Measurements from ENCODE around the gene MTURN. TPM values are rescaled to one million over a fixed set of nuclear protein-coding genes. Genes with fewer than 3 reads are reported as not detected.

Gene MTURN
- total and polyA plus RNA-seq, 8 donors: 7.8 to 84.8 (median 33.7) TPM

DNA sequence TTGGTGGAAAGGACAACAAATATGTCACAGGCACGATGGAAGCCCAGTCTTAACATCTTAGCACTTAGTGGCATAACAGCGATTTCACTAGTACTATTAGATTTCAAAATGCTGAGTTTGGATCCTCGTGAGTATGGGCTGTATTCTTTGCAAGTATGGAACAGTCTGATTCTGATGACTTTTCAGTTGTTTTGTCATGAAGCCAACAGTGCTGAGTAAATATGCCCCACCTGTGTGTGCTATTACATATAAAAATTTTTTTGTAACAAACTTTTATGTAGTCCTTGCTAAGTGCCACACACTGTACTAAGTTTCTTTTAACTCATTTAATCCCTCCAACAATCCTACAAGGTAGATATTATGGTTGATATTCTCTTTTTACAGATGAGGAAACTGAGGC, 30.8 kb downstream of the MTURN start:
- WGBS, 5 donors: 27 to 64% (median 47%) methylated on average over 3 of the region's 3 CpGs

DNA sequence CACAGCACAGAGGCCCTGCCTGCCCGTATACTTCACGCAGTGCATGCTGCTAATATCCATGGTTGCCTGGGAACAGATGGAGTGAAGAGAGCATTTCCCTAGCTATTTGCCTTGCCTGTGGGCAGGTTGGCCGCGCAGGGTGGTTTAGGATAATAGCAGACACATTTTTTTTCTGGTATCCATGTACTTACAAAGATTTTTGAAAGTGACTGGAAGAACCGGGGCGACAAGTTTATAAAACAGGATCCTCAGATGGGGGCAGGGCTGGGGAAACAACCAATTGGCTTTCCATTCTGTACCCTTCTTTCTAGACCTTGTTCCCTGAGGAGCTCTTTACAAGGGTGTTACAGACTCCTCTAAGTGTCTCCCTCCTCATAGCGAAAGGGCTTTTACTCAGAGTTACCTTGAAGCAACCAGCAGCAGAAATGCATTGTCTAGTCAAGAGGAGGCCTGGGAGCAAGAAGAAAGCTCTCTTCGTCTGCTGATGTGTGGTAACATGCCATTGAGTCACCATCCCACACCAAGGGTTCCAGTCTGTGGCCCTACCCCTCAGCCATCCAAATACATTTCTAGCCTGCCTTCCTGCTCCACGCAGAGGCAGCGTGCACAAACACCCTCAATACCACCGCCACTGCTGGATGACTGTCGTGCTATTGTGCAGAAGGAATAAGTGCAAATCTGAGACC, 31.5 kb downstream of the MTURN start:
- Histone ChIP-seq H3K9me3 (no peaks in the 10 kb centered on the region), H3K27me3 (no peaks in the 10 kb centered on the region), H3K36me3 (peaks cover 0 to 5% (median 1%) of the 10 kb centered on the region in 4 donors), H3K4me3 (no peak overlapping the region), H3K27ac (peak overlapping the region in 2 of 5 donors; percentile 44 to 66), H3K4me1 (peaks cover 23 to 61% (median 47%) of the 10 kb centered on the region in 4 donors)
- intact Hi-C loops (cut with DNase I; ENCODE audit: low total_unique reads): loop anchor here (10.0 kb wide), 1 partner anchor 249 kb away; no protein-coding TSS in a partner anchor
- WGBS, 5 donors: 60 to 74% (median 63%) methylated on average over 12 of the region's 12 CpGs
- TF ChIP-seq, protein P1, sequence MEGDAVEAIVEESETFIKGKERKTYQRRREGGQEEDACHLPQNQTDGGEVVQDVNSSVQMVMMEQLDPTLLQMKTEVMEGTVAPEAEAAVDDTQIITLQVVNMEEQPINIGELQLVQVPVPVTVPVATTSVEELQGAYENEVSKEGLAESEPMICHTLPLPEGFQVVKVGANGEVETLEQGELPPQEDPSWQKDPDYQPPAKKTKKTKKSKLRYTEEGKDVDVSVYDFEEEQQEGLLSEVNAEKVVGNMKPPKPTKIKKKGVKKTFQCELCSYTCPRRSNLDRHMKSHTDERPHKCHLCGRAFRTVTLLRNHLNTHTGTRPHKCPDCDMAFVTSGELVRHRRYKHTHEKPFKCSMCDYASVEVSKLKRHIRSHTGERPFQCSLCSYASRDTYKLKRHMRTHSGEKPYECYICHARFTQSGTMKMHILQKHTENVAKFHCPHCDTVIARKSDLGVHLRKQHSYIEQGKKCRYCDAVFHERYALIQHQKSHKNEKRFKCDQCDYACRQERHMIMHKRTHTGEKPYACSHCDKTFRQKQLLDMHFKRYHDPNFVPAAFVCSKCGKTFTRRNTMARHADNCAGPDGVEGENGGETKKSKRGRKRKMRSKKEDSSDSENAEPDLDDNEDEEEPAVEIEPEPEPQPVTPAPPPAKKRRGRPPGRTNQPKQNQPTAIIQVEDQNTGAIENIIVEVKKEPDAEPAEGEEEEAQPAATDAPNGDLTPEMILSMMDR (IDR thresholded peaks at IDR 0.05): no peak
- TF ChIP-seq POLR2A (IDR thresholded peaks at IDR 0.05) (no peak), POLR2AphosphoS5 (IDR thresholded peaks at IDR 0.05) (no peak), EP300 (IDR thresholded peaks at IDR 0.05) (no peak)
- peak; percentile 41 to 67 for DNase-seq

More for the DNA sequence above, 30.8 kb downstream of the MTURN start:
- H3K9me3 ChIP-seq: no peaks in the 10 kb centered on the region
- no peak overlapping the region for H3K4me3 ChIP-seq
- intact Hi-C loops (cut with DNase I; ENCODE audit: low total_unique reads): loop anchor here (10.0 kb wide), 1 partner anchor 249 kb away; no protein-coding TSS in a partner anchor
- TF ChIP-seq POLR2AphosphoS5 (IDR thresholded peaks at IDR 0.05): no peak
- TF ChIP-seq, protein P1 (IDR thresholded peaks at IDR 0.05): no peak
- no peak for TF ChIP-seq EP300 (IDR thresholded peaks at IDR 0.05)
- no peak for TF ChIP-seq POLR2A (IDR thresholded peaks at IDR 0.05)
- H3K27me3 ChIP-seq: no peaks in the 10 kb centered on the region
- H3K4me1 ChIP-seq: peaks cover 23 to 54% (median 47%) of the 10 kb centered on the region in 4 donors
- peak overlapping the region in 3 of 5 donors; percentile 44 to 66 (median 45) for H3K27ac ChIP-seq
- no peak for DNase-seq
- peaks cover 0 to 5% (median 2%) of the 10 kb centered on the region in 4 donors for H3K36me3 ChIP-seq

GRCh38 chr7:30166841-30167235, 32.1 kb downstream of the MTURN start:
- H3K4me3 ChIP-seq: no peak overlapping the region
- no peaks in the 10 kb centered on the region for H3K27me3 ChIP-seq
- no peak for DNase-seq
- TF ChIP-seq, protein P1 (IDR thresholded peaks at IDR 0.05): no peak
- no peak for TF ChIP-seq EP300 (IDR thresholded peaks at IDR 0.05)
- no peak for TF ChIP-seq POLR2A (IDR thresholded peaks at IDR 0.05)
- TF ChIP-seq POLR2AphosphoS5 (IDR thresholded peaks at IDR 0.05): no peak
- H3K27ac ChIP-seq: no peak overlapping the region
- intact Hi-C loops (cut with DNase I; ENCODE audit: low total_unique reads): loop anchor here (10.0 kb wide), 1 partner anchor 248 kb away; no protein-coding TSS in a partner anchor
- WGBS, 5 donors: 78 to 89% (median 81%) methylated on average over 5 of the region's 5 CpGs
- no peaks in the 10 kb centered on the region for H3K9me3 ChIP-seq
- H3K36me3 ChIP-seq: peaks cover 0 to 5% (median 0%) of the 10 kb centered on the region in 4 donors
- peaks cover 23 to 66% (median 48%) of the 10 kb centered on the region in 4 donors for H3K4me1 ChIP-seq

- peaks cover 33 to 66% (median 49%) of the 10 kb centered on the region in 4 donors for H3K4me1 ChIP-seq
- DNase-seq: no peak
- H3K27me3 ChIP-seq: no peaks in the 10 kb centered on the region
- H3K36me3 ChIP-seq: peaks cover 0 to 5% (median 0%) of the 10 kb centered on the region in 4 donors
- intact Hi-C loops (cut with DNase I; ENCODE audit: low total_unique reads): loop anchor here (10.0 kb wide), 1 partner anchor 247 kb away; no protein-coding TSS in a partner anchor
- peak overlapping the region in 1 of 5 donors; percentile 30 for H3K27ac ChIP-seq
- TF ChIP-seq POLR2A (IDR thresholded peaks at IDR 0.05): no peak
- no peak for TF ChIP-seq POLR2AphosphoS5 (IDR thresholded peaks at IDR 0.05)
- no peak for TF ChIP-seq EP300 (IDR thresholded peaks at IDR 0.05)
- TF ChIP-seq, protein P1 (IDR thresholded peaks at IDR 0.05): no peak
- WGBS, 5 donors: 81 to 88% (median 87%) methylated on average over 6 of the region's 6 CpGs
- no peak overlapping the region for H3K4me3 ChIP-seq
- H3K9me3 ChIP-seq: no peaks in the 10 kb centered on the region
These were observed 33.1 kb downstream of the MTURN start for GRCh38 chr7:30167901-30168300.
